Testis (tissue), 2 donors: Measurements from ENCODE around the gene DNMBP.

Experiments used
- CTCF ChIP-seq, 3 experiments: fragments of 450-650 bp in 2 of 3; fragments of 200-600 bp in 1 of 3; sonication (generic) in 1 of 3; IDR thresholded peaks; one replicate each; pipeline ENCODE4 v1.5.1; 2016 to 2019; ENCODE audit warnings: antibody characterized with exemption in 3 of 3, mild to moderate bottlenecking in 2 of 3, moderate library complexity in 1 of 3
- POLR2A ChIP-seq: fragments of 450-650 bp; IDR thresholded peaks from one replicate; pipeline ENCODE4 v1.6.1; 2017; ENCODE audit warnings: antibody characterized with exemption, mild to moderate bottlenecking, moderate library complexity

GRCh38 chr10:100009793-100010676 is at the start of gene DNMBP:
- peak; percentile 37 to 96 (median 72) for TF ChIP-seq CTCF (IDR thresholded peaks at IDR 0.05)
- no peak for TF ChIP-seq POLR2A
